ENCODE results near the gene TLR10. TPM values are rescaled to one million over a fixed set of nuclear protein-coding genes. Genes with fewer than 3 reads are reported as not detected.
"Not testable (repeated sequence)": the region's sequence is repeated elsewhere in the genome, so short reads cannot be mapped to it uniquely, and the experiment has no call there.

TLR10 gene, protein sequence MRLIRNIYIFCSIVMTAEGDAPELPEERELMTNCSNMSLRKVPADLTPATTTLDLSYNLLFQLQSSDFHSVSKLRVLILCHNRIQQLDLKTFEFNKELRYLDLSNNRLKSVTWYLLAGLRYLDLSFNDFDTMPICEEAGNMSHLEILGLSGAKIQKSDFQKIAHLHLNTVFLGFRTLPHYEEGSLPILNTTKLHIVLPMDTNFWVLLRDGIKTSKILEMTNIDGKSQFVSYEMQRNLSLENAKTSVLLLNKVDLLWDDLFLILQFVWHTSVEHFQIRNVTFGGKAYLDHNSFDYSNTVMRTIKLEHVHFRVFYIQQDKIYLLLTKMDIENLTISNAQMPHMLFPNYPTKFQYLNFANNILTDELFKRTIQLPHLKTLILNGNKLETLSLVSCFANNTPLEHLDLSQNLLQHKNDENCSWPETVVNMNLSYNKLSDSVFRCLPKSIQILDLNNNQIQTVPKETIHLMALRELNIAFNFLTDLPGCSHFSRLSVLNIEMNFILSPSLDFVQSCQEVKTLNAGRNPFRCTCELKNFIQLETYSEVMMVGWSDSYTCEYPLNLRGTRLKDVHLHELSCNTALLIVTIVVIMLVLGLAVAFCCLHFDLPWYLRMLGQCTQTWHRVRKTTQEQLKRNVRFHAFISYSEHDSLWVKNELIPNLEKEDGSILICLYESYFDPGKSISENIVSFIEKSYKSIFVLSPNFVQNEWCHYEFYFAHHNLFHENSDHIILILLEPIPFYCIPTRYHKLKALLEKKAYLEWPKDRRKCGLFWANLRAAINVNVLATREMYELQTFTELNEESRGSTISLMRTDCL
- total RNA-seq (2014; rRNA removed; shearing (Covaris generic)), result 0.03 TPM in 1 of 2 replicates, not detected in the other
- polyA plus RNA-seq (2015; cell fraction: cytosol; rRNA removed), result 0.03 TPM in 1 of 2 replicates, not detected in the other
- 0.03 TPM in 1 of 2 replicates, not detected in the other for polyA plus RNA-seq (2015; cell fraction: nucleus; rRNA removed)

DNA sequence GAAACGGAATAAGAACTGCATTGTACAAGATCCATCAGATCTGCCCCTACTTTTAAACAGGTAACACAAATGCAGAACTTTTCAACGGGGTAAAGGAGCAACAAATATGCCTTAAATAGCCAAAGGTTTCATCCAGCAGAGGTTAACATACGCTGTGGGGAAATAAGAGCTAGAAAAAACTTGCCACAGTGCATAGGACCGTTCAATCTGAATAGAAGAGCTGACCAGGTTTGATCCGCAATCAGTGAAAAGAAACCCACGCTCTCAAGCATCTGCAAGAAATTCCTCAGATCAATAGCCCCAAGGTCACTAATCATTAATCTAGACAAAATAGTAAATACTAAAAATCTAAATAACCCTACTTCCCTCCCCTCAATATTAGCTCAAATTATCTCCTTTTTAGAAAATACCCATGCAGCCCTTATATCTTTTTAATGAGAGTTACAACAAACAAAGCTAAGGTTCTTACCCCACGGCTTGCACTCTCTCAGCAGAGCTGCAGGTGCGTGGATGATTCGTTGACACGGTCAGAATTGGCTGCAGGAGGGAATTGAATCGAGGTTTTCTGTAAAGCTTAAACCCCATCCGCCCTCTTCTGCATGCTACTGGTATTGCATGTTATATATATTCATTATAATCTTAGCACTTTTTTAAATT lies at the start of gene TLR10:
Gene TLR10, minus strand, starts transcription at position 539 of the 657 bp plus-strand sequence. CDS start 7,400 bp downstream, outside the sequence.
- no peak for DNase-seq (ENCODE audit: low read depth)

DNA sequence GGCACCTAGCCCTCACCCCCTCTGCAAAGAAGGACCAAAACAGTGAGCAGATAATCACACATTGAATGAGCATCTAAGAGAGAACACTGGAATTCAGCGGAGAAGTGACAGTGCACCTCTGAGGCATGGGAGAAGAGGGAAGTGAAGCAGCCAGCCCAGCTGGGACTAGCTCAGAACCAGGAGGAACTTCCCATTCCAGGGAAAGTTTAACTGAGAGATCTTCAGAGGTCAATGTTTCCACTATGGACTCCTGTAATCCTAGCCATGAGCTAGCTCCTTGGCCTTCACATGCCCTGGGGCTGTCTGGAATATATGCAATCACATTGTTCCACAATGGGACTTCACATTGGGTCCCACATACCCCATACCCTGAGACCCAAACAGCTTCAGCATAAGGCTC lies 49.4 kb upstream of the TLR10 start:
- DNase-seq (ENCODE audit: low read depth), result no peak

DNA sequence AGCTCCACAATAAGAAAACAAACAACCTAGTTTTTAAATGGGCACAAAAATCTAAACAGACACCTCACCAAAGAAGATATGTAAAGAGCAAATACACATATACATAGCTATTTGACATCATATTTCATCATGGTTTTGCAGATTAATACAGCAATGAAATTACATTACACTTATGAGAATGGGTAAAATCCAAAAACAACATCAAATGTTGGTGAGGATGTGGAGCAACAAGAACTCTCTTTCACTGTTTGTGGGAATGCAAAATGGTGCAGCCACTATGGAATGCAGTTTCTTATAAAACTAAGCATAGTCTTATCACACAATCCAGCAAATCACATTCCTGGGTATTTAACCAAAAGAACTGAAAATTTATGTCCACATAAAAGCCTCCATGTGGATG lies 48.9 kb upstream of the TLR10 start:
- DNase-seq (ENCODE audit: low read depth), result no peak

DNA sequence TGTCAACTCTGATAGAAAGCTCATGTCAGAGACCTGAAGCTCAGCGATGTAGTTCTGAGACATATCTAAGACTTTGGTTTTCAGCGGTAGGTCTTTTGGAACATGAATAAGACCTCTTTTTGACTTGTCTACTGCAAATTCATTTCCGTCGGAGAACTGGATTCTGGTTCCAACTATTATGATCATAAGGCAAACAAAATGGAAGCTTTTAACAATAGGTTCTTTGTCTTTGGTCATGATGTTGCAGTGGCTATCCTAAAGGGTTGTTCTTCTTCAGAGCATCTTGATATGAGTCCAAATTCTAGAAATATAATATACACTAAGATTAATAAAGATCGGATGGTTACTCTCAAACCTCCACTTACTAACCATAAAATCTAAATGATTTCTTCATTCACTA lies 46.4 kb upstream of the TLR10 start:
- no peak for DNase-seq (ENCODE audit: low read depth)

DNA sequence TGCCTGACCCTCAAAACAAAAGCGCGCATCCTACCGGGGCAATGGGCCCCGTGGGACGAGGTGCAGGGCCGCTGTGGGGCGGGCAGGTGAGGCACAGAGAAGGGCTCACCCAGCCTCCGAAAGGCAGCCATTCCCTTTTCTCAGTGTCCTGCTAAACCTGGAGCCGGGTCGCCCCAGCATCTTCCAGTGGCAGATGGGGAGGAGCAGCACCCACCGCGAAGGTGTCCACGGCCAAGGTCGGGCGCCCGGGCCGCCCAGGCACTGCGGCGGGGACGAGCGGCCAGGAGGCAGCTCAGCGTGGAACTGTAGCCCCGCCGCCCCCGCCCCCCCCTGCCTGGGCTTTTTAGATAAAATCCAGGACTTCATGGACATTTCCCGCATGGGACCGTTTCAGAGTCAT lies 41.0 kb upstream of the TLR10 start:
- DNase-seq (ENCODE audit: low read depth), result no peak

DNA sequence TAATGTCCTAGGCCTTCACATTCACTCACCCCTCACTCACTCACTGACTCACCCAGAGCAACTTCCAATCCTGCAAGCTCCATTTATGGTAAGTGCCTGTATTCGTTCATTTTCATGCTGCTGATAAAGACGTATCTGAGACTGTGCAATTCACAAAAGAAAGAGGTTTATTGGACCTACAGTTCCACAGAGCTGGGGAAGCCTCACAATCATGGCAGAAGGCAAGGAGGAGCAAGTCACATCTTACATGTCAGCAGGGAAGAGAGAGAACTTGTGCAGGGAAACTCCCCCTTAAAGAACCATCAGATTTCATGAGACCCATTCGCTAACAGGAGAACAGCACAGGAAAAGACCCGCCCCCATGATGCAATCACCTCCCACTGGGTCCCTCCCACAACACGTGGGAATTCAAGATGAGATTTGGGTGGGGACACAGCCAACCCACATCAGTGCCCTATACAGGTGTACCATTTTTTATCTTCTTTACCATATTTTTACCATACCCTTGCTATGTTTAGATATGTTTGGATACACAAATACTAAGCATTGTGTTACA lies 40.0 kb upstream of the TLR10 start:
- DNase-seq (ENCODE audit: low read depth), result no peak

DNA sequence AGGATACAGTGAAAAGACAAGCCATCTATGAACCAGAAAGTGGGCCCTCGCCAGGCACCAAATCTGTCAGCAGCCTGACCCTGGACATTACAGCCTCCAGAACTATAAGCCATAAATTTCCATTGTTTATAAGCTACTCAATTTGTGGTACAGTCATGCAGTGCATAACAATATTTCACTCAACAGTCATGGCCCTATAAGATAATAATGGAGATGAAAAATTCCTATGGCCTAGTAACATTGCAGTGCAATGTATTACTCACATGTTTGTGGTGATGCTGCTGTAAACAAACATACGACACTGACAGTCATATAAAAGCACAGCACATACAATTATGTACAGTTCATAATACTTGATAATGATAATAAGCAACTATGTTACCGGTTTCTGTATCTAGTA lies 38.9 kb upstream of the TLR10 start:
- no peak for DNase-seq (ENCODE audit: low read depth)

DNA sequence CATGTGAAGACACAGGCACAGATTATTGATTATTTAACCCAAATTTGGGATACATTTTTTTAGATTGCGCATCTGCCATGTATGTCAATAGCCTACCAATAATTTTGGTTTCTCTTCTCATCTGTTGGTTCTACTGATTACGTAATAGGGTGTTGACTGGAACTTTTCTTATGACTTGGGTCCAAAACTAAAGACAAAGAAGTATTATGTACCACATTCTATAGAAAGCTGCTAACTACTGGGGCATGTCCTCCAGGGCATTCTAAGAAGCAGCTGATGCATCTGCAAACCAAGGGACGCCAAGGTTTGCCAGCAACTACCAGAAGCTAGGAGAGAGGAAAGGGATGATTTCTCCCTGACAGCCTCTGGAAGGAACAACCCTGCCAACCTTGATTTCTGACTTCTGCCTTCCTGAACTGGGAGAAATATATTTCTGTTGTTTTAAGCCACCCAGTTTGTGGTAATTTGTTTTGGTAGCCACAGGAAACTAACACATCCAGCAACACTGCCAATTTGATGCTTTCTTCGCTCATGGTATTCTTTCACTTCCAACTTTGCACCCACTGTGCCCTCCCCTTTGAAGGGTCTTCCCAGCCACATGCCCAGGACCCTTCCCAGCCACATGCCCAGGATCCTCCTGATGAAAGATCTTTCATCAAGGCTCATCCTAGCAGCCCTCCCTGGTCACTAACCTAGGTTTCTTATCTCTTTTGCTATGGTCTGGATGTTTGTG lies 37.7 kb upstream of the TLR10 start:
- no peak for DNase-seq (ENCODE audit: low read depth)

DNA sequence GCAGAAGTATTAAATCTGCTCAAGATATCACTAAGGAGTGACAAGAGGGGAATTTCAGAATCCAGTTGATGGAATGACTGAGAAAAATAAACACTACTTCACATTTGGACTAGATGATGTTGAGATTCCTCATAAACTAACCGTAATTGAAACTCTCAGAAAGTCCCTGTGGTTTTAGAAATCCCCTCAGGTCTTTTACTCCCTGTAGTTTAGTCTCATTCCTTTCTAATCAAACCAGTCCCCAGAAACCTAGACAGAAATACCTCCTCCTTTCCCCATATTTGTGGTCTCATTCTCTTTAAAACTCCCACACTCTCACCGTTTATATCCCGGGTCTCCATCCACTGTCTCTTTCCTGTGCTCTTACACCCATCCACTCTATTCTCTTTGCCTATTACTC lies 36.8 kb upstream of the TLR10 start:
- peak; percentile 7 for DNase-seq (ENCODE audit: low read depth)

DNA sequence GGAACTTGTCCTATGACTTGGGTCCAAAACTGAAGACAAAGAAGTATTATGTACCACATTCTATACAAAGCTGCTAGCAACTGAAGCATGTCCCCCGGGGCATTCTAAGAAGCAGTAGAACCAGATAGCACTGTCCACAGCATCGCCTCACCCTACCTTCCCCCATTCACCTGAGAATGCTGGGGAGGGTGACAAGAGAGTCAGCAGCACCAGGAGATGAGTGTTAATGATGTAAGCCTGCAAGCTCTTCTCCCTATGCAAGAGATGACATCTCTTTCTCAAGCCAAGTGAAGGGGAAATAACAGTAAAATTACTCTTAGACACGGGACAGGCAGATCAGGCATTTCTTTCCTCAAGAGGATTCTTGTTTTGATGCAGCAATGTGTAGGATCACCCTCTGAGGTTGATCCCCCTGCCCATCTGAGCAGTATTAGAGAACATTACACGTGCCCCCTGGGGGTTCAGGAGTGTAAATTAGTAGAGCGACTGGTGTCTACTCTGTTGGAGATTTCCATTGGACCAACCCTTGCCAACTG lies 35.7 kb upstream of the TLR10 start:
- DNase-seq (ENCODE audit: low read depth), result no peak

DNA sequence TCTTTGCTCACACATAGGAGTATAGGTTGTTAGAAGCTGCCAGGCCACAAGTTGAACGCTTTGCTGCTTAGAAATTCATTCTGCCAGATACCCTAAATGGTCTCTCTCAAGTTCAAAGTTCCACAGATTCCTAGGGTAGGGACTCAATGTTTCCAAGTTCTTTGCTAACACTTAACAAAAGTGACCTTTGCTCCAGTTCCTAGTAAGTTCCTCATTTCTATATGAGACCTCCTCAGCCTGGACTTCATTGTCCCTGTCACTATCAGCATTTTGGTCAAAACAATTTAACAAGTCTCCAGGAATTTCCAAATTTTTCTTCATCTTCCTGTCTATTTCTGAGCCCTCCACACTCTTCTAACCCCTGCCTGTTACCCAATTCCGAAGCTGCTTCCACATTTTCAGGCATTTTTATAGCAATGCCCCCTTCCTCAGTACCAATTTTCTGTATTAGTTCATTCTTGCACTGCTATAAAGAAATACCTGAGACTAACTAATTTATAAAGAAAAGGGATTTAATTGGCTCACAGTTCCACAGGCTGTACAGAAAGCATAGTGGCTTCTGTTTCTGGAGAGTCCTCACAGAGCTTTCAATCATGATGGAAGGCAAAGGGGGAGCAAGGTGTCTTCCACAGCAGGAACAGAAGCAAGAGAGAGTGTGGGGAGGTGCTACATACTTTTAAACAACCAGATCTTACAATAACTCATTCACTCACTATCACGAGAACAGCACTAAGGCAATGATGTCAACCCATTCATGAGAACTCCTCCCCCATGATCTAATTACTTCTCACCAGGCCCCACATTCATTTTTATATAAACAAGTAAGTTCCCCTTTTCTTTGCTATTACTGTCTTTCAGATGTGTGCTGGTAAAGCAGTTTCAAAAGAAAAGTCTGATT lies 33.3 kb upstream of the TLR10 start:
- peak; percentile 12 for DNase-seq (ENCODE audit: low read depth)

DNA sequence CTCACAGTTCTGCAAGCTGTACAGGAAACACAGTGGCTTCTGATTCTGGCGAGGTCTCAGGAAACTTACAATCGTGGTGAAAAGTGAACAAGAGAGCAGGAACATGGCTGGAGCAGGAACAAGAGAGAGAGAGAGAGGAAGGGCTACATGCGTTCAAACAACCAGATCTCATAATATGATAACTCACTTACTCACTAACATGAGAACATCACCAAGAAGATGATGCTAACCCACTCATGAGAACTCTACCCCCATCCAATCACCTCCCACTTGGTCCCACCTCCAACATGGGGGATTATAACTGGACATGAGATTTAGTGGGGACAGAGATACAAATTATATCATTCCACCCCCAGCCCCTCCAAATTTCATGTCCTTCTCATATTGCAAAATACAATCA lies 31.6 kb upstream of the TLR10 start:
- no peak for DNase-seq (ENCODE audit: low read depth)

DNA sequence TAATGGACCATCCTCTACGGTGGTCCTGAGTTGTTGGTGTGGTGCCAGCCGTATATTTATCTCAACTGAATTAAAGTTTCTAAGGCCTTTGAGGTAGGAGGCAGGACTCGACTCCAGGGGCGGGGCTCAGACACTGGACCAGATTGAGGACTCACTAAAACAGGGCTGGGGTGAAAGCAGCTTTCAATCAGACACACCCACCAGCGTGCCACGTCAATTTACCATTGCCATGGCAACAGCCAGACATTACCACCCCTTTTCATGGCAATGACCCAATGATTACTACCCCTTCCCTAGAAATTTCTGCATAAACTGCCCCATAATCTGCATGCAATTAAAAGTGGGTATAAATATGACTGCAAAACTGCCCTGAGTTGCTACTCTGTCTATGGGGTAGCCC lies 28.5 kb upstream of the TLR10 start:
- no peak for DNase-seq (ENCODE audit: low read depth)

DNA sequence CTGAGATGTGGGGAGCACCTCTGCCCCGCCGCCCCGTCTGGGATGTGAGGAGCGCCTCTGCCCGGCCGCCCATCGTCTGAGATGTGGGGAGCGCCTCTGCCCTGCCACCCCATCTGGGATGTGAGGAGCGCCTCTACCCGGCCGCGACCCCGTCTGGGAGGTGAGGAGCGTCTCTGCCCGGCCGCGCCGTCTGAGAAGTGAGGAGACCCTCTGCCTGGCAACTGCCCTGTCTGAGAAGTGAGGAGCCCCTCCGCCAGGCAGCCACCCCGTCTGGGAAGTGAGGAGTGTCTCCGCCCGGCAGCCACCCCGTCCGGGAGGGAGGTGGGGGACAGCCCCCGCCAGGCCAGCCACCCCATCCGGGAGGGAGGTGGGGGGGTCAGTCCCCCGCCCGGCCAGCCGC lies 24.7 kb upstream of the TLR10 start:
- not testable (repeated sequence) for DNase-seq (ENCODE audit: low read depth)

DNA sequence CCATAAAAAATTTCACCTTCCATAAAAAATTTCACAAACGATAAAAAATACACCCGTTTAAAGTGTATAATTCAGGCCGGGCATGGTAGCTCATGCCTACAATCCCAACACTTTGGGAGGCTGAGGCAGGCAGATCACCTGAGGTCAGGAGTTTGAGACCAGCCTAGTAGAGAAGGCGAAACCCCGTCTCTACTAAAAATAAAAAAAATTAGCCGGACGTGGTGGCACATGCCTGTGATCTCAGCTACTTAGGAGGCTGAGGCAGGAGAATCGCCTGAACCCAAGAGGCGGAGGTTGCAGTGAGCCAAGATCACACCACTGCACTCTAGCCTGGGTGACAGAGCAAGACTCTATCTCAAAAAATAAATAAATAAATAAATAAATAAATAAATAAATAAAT lies 23.5 kb upstream of the TLR10 start:
- not testable (repeated sequence) for DNase-seq (ENCODE audit: low read depth)

DNA sequence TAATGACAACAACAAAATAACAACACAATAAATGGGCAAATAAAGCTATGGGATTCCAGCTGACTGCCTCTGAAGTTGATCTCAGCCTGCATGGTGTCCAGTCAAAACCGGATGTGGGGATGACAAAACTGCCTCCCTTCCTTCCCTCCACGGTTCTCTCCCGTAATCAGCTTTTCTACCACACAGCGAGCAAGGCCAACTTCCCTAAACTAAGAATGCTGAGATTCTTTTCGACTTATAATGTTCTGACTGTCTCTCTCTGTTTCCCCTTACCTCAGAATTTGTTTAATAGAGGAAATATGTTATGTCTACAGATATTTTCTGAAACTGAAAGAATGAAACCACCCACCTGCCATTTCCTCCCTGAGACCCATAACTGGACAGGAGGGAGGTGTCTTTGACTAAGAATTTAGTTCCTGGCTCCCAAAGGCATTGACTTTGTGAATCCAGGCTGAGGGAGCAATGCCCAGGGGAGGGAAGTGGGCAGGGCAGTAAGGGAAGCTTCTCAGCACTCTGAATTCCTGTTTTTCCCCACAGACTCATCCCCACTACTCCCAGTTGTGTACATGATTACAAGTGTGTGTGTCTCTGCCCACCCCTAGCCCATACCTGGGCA lies 22.8 kb upstream of the TLR10 start:
- peak; percentile 36 for DNase-seq (ENCODE audit: low read depth)

DNA sequence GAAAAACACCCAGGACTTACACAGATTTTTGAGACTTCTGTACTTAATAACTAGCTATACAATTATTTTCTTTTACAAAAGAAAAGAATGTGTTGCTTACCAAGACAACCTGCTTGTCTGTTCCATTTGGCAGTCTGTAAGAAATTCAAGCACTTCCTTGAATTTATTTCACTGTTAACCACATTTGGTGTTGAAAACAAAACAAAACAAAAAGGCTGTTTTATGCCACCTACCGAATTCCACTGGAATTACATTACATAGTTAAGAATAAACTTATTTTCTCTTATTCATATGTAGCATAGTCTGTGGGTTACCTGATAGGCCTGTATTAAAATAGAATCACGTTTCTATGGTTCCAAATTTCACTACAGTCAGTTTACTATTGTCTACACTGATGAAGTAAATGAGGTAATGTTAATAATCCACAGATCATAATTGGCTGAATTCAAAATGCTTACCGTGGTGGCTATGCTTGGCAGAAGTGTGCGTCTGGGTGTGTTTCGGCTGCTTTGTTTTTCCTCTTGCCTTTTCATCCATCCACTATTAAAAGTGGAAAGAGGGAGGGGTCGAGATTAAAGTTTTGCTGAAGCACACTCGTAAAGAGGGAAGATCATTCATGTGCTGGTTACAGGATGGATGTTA lies 22.0 kb upstream of the TLR10 start, which contains the start of gene TLR1:
Gene TLR1, minus strand, starts transcription at position 138 of the 642 bp plus-strand sequence. CDS start 5,960 bp downstream, outside the sequence.
- peak; percentile 36 for DNase-seq (ENCODE audit: low read depth)

Measured in HT1080 (cell line).